Spleen (tissue), 11 donors: ENCODE data around the gene FGF14. TPM values are rescaled to one million over a fixed set of nuclear protein-coding genes. Genes with fewer than 3 reads are reported as not detected.

Source experiments
- DNase-seq: peaks from one replicate; pipeline ENCODE4 v3.0.0-alpha.2; 2020
- H3K27ac ChIP-seq, 8 donors: fragments of 200-600 bp; sonication (generic) in 7 of 8; 1 replicate in 4 of 8; 2 replicates in 4 of 8; pipeline versions ENCODE4 v1.5.0 to v1.8.0; 2016 to 2021; ENCODE audit warnings: inconsistent platforms in 4 of 8, mild to moderate bottlenecking in 4 of 8, moderate library complexity in 1 of 8
- H3K27me3 ChIP-seq, 7 donors: fragments of 200-600 bp; sonication (generic) in 6 of 7; replicated peaks in 1 of 7; 1 replicate in 4 of 7; 2 replicates in 3 of 7; pipeline versions ENCODE4 v1.5.0 to v1.8.0; 2016 to 2021; ENCODE audit warnings: inconsistent platforms in 3 of 7, mild to moderate bottlenecking in 1 of 7
- H3K36me3 ChIP-seq, 6 donors: fragments of 200-600 bp; sonication (generic) in 5 of 6; 1 replicate in 4 of 6; 2 replicates in 2 of 6; pipeline versions ENCODE4 v1.5.0 to v1.8.0; 2016 to 2021; ENCODE audit warnings: inconsistent platforms in 2 of 6
- H3K4me1 ChIP-seq, 6 donors: fragments of 200-600 bp; sonication (generic) in 5 of 6; 1 replicate in 3 of 6; 2 replicates in 3 of 6; pipeline versions ENCODE4 v1.5.0 to v1.8.0; 2016 to 2021; ENCODE audit warnings: inconsistent platforms in 3 of 6
- H3K4me3 ChIP-seq, 8 donors: fragments of 200-600 bp; sonication (generic) in 7 of 8; 1 replicate in 4 of 8; 2 replicates in 4 of 8; pipeline versions ENCODE4 v1.5.0 to v1.8.0; 2016 to 2021; ENCODE audit warnings: inconsistent platforms in 4 of 8, mild to moderate bottlenecking in 4 of 8, moderate library complexity in 2 of 8
- H3K9me3 ChIP-seq, 8 donors: fragments of 200-600 bp; sonication (generic) in 7 of 8; 1 replicate in 4 of 8; 2 replicates in 4 of 8; pipeline versions ENCODE4 v1.5.0 to v1.8.0; 2016 to 2021; ENCODE audit warnings: inconsistent platforms in 4 of 8
- POLR2A ChIP-seq, 3 donors: fragments of 450-650 bp; IDR thresholded peaks; one replicate each; pipeline ENCODE4 v1.5.1; 2017; ENCODE audit warnings: antibody characterized with exemption in 3 of 3, mild to moderate bottlenecking in 1 of 3
- POLR2AphosphoS5 ChIP-seq, 3 donors: sonication (generic); formaldehyde crosslinking; IDR thresholded peaks; one replicate each; pipeline ENCODE4 v1.5.1; 2017; ENCODE audit warnings: antibody characterized with exemption in 3 of 3
- WGBS, 5 donors: extraction: QIAGEN DNeasy Blood & Tissue Kit in 3 of 5; methylation state at CpG; one replicate each; pipeline versions ENCODE4 v1.1.5 to v1.1.7; 2013 to 2018; 5-methylcytosine and 5-hydroxymethylcytosine counted together
- intact Hi-C: fragments of 100-400 bp; cut with DNase I; formaldehyde crosslinking; loops from one replicate; pipeline ENCODE4 v1.15.0; 2023; ENCODE audit warnings: low total_unique reads
- polyA plus RNA-seq, 3 donors: library from polyadenylated mRNA; stranded (reverse); fragments of 200-250 nt; gene quantifications; one replicate each; pipeline ENCODE4 v1.2.1, GENCODE V29; 2013
- total RNA-seq, 7 donors: library from RNA; depleted of rRNA in 3 of 7; stranded (reverse); fragments of >200 nt in 3 of 7; fragmentation: NEBNext Ultra II Directional in 4 of 7; extraction: Animal tissue kit (Norgen Biotek cat#: 25700) in 4 of 7; gene quantifications; one replicate each; pipeline versions ENCODE4 v1.1.0 to v1.2.1, GENCODE V29; 2016 to 2021
- TF ChIP-seq, protein P1 (sequence below), 11 experiments: fragments of 200-600 bp in 7 of 11; fragments of 450-650 bp in 4 of 11; sonication (generic) in 4 of 11; IDR thresholded peaks in 8 of 11; conservative IDR thresholded peaks in 3 of 11; 1 replicate in 7 of 11; 2 replicates in 4 of 11; pipeline versions ENCODE4 v1.4.0 to v1.8.0; 2016 to 2021; ENCODE audit warnings: antibody characterized with exemption in 11 of 11, inconsistent platforms in 4 of 11, mild to moderate bottlenecking in 1 of 11
- donor health status: healthy with polysubstance abuse.
- donor health status: DM: no; HTN: no; CAD: no; lungs with moderate emphysema.
- donor health status: DM: no; HTN: no; CAD: no.
- donor health status: Bipolar disorder and iron deficiency.
- donor health status: healthy.
- donor health status: DM: no; HTN: no; CAD: no.
- donor health status: DM: yes; HTN: yes; CAD: no.

Gene FGF14
- total and polyA plus RNA-seq, 10 donors, result 0.03 to 1.1 (median 0.05) TPM; not detected in 3

DNA sequence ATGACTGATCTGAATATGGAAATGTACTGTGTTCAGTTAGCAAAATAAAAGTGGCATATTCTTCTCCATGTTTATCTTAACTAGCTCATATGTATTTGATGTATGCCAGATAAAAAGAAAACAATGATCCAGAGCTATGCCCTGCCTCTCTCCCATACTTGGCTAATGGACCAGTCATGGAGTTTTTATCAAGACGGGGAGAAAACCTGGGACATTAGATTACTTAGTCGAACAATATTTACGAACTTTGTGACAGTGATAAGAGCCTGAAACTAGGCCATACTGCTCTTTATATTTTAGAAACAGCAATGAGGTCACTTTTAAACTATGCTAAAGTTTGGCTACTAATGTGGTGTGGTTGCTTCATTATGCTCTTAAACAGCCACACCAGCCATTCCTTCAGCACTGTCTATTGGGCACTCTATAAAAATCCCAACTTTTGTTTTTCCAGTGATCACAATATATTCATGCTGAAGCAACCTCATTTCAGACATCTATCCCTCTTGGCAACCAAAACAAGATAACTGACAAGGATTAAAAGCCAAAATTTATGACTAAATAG, 265.0 kb downstream of the FGF14 start:
- H3K27me3 ChIP-seq, result no peaks in the 10 kb centered on the region
- 84 to 91% (median 89%) methylated on average over 3 of the region's 3 CpGs for WGBS, 5 donors
- no peak for TF ChIP-seq POLR2AphosphoS5 (IDR thresholded peaks at IDR 0.05)
- TF ChIP-seq POLR2A (IDR thresholded peaks at IDR 0.05), result no peak
- TF ChIP-seq, protein P1, sequence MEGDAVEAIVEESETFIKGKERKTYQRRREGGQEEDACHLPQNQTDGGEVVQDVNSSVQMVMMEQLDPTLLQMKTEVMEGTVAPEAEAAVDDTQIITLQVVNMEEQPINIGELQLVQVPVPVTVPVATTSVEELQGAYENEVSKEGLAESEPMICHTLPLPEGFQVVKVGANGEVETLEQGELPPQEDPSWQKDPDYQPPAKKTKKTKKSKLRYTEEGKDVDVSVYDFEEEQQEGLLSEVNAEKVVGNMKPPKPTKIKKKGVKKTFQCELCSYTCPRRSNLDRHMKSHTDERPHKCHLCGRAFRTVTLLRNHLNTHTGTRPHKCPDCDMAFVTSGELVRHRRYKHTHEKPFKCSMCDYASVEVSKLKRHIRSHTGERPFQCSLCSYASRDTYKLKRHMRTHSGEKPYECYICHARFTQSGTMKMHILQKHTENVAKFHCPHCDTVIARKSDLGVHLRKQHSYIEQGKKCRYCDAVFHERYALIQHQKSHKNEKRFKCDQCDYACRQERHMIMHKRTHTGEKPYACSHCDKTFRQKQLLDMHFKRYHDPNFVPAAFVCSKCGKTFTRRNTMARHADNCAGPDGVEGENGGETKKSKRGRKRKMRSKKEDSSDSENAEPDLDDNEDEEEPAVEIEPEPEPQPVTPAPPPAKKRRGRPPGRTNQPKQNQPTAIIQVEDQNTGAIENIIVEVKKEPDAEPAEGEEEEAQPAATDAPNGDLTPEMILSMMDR (IDR thresholded peaks at IDR 0.05 in 8 of 11, conservative IDR thresholded peaks at IDR 0.05 in 3 of 11), result no peak

DNA sequence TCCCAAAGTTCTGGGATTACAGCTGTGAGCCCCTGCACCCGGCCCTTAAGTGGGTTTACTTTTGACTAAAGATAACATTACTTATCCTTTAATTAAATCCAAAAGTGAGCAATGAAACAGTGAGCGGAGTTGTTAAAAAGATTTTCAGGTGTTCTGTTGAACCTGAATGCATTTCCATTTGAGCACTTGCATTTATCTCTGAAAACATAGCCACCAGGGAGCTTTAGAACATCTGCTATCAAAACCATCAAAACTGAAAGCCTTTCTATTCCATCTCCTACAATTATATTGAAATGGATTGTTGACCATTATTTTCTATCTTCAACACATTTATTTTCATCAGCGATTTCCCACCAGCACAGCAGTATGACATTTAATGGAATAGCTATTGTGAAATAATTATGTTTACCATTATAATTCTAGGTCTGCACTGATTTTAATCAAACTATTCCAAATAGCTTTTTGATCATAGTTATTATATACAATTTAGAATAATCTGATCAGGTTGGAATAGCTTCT, 269.0 kb downstream of the FGF14 start:
- no peak overlapping the region for H3K27ac ChIP-seq
- no peaks in the 10 kb centered on the region for H3K9me3 ChIP-seq
- 62 to 92% (median 83%) methylated on average over 3 of the region's 3 CpGs for WGBS, 5 donors
- intact Hi-C loops, result no loop called here
- H3K27me3 ChIP-seq, result no peaks in the 10 kb centered on the region
- DNase-seq, result no peak
- no peak overlapping the region for H3K4me3 ChIP-seq
- no peaks in the 10 kb centered on the region for H3K36me3 ChIP-seq
- TF ChIP-seq, protein P1 (IDR thresholded peaks at IDR 0.05 in 8 of 11, conservative IDR thresholded peaks at IDR 0.05 in 3 of 11), result no peak
- no peak for TF ChIP-seq POLR2AphosphoS5 (IDR thresholded peaks at IDR 0.05)
- TF ChIP-seq POLR2A (IDR thresholded peaks at IDR 0.05), result no peak
- H3K4me1 ChIP-seq, result no peaks in the 10 kb centered on the region

More for the DNA sequence above, 265.0 kb downstream of the FGF14 start:
- H3K27ac ChIP-seq, result no peak overlapping the region
- no peaks in the 10 kb centered on the region for H3K9me3 ChIP-seq
- no peaks in the 10 kb centered on the region for H3K4me1 ChIP-seq
- no peaks in the 10 kb centered on the region for H3K36me3 ChIP-seq
- H3K4me3 ChIP-seq, result no peak overlapping the region
- intact Hi-C loops, result no loop called here
- DNase-seq, result no peak

DNA sequence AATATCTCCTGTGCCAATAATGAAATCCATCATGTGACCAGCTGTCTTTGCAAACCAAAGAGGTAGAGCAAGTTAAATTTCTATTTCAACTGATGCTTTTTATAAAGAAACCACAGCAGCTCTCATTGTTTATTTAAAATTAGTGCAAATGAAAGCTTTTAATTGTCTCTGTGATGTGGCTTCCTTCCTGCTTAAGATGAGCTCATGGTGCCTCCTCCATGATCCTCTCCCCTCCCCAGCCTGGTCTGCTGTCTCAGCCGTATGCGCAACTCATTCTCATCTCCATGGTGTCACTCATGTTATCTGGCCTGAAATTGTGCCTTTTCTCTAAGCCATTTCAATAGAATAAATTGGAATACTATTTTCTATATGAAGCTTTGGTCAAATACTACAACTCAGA, 270.6 kb downstream of the FGF14 start:
- Histone ChIP-seq H3K27ac (no peak overlapping the region), H3K36me3 (no peaks in the 10 kb centered on the region), H3K4me1 (no peaks in the 10 kb centered on the region), H3K27me3 (no peaks in the 10 kb centered on the region), H3K4me3 (no peak overlapping the region), H3K9me3 (no peaks in the 10 kb centered on the region)
- no peak for TF ChIP-seq POLR2AphosphoS5 (IDR thresholded peaks at IDR 0.05)
- TF ChIP-seq, protein P1 (IDR thresholded peaks at IDR 0.05 in 8 of 11, conservative IDR thresholded peaks at IDR 0.05 in 3 of 11), result no peak
- intact Hi-C loops, result no loop called here
- WGBS, 5 donors, result 73 to 92% (median 78%) methylated on average over 2 of the region's 2 CpGs
- DNase-seq, result no peak

DNA sequence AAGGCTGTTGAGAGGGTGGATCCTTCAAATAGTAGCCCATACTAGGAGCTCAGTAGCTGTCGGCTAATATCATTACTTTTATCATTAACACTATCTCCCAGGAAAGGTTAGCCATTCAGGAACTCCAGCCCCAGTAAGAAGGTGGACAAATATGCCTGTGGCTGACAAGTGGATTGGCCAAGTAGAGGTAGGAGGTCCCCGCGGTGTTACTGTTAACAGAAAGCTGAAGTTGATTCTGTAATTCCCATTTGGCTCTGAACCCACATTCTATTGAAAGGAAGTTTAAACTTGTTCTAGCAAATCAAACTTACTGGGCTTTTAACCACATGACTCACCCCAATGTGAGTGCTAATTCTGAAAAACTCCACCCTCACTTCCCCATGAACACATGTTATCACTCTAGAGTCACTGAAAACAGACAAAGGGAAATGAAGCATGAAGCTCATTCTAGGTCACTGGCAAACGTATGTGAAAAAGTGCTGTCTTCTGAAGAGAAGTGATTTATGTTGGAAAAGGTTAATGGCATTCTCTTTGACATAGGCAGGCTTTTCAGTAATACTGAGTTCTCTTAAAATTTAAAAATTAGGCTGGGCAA, 273.5 kb downstream of the FGF14 start:
- Histone ChIP-seq H3K4me3 (no peak overlapping the region), H3K9me3 (no peaks in the 10 kb centered on the region), H3K36me3 (no peaks in the 10 kb centered on the region), H3K4me1 (no peaks in the 10 kb centered on the region), H3K27me3 (no peaks in the 10 kb centered on the region), H3K27ac (no peak overlapping the region)
- intact Hi-C loops, result no loop called here
- TF ChIP-seq, protein P1 (IDR thresholded peaks at IDR 0.05 in 8 of 11, conservative IDR thresholded peaks at IDR 0.05 in 3 of 11), result no peak
- TF ChIP-seq POLR2AphosphoS5 (IDR thresholded peaks at IDR 0.05), result no peak
- no peak for TF ChIP-seq POLR2A (IDR thresholded peaks at IDR 0.05)
- WGBS, 5 donors, result 58 to 69% (median 69%) methylated on average over 4 of the region's 4 CpGs
- DNase-seq, result no peak
